ENCODE results near the gene PCDHGC5. TPM values are rescaled to one million over a fixed set of nuclear protein-coding genes. Genes with fewer than 3 reads are reported as not detected.

Gene PCDHGC5
- total and polyA plus RNA-seq, 2 experiments from 2014 or later: 1.8 to 2.2 TPM

- in situ Hi-C loops (cut with MboI): no loop called here
- H3F3A ChIP-seq (ENCODE audit: insufficient read depth): peaks cover 47% of the 10 kb centered on the region
- H3K4me3 ChIP-seq: peak overlapping the region; percentile 88
- no peaks in the 10 kb centered on the region for H3K27me3 ChIP-seq (replicated peaks; ENCODE audit: insufficient read depth)
- H3K4me2 ChIP-seq (ENCODE audit: unreplicated experiment): peak overlapping the region; percentile 93
- H3K9me3 ChIP-seq (ENCODE audit: low read depth): no peaks in the 10 kb centered on the region
- DNase-seq: peak; percentile 54
- WGBS, 2 experiments (ENCODE audit: low coverage in 1 of 2, low lambda C conversion rate in 2 of 2, missing lambda C conversion rate in 2 of 2): 10% methylated on average over 13 of the region's 13 CpGs
- no peaks in the 10 kb centered on the region; the same call in 1 of the 2 replicates for H3K36me3 ChIP-seq (ENCODE audit: low read depth)
- peaks cover 29% of the 10 kb centered on the region for H3K4me1 ChIP-seq (ENCODE audit: insufficient read depth)
- no peak for TF ChIP-seq EZH2phosphoT487 (IDR thresholded peaks at IDR 0.05; ENCODE audit: insufficient read depth, low read depth)
- no peak for TF ChIP-seq EZH2 (IDR thresholded peaks at IDR 0.05; ENCODE audit: insufficient read depth, poor library complexity, severe bottlenecking)
- no peaks in the 10 kb centered on the region for H3K9me2 ChIP-seq (ENCODE audit: insufficient read depth)
- H4K20me1 ChIP-seq (ENCODE audit: insufficient read depth): peaks cover 9% of the 10 kb centered on the region; the same call in 1 of the 2 replicates
- H3K27ac ChIP-seq: peak overlapping the region; percentile 76; the same call in 1 of the 2 replicates
- H2AFZ ChIP-seq: no peak overlapping the region
- peak overlapping the region; percentile 84 for H3K9ac ChIP-seq
- H3K79me2 ChIP-seq (ENCODE audit: insufficient read depth): peaks cover 60% of the 10 kb centered on the region
These were observed 11.1 kb upstream of the PCDHGC5 start for GRCh38 chr5:141477815-141478214.

- in situ Hi-C loops (cut with MboI): no loop called here
- Histone ChIP-seq H3K4me2 (ENCODE audit: unreplicated experiment) (peak overlapping the region; percentile 93), H3K4me3 (peak overlapping the region; percentile 88), H2AFZ (no peak overlapping the region), H3K36me3 (ENCODE audit: low read depth) (no peaks in the 10 kb centered on the region; the same call in 1 of the 2 replicates), H3F3A (ENCODE audit: insufficient read depth) (peaks cover 41% of the 10 kb centered on the region), H3K9me2 (ENCODE audit: insufficient read depth) (no peaks in the 10 kb centered on the region), H3K4me1 (ENCODE audit: insufficient read depth) (peaks cover 29% of the 10 kb centered on the region), H4K20me1 (ENCODE audit: insufficient read depth) (peaks cover 9% of the 10 kb centered on the region; the same call in 1 of the 2 replicates), H3K9ac (peak overlapping the region; percentile 84), H3K9me3 (ENCODE audit: low read depth) (no peaks in the 10 kb centered on the region), H3K79me2 (ENCODE audit: insufficient read depth) (peaks cover 66% of the 10 kb centered on the region), H3K27ac (no peak overlapping the region), H3K27me3 (replicated peaks; ENCODE audit: insufficient read depth) (no peaks in the 10 kb centered on the region)
- WGBS, 2 experiments (ENCODE audit: low coverage in 1 of 2, low lambda C conversion rate in 2 of 2, missing lambda C conversion rate in 2 of 2): 4% methylated on average over 20 of the region's 20 CpGs
- peak; percentile 58 for DNase-seq
- no peak for TF ChIP-seq EZH2phosphoT487 (IDR thresholded peaks at IDR 0.05; ENCODE audit: insufficient read depth, low read depth)
- no peak for TF ChIP-seq EZH2 (IDR thresholded peaks at IDR 0.05; ENCODE audit: insufficient read depth, poor library complexity, severe bottlenecking)
These were observed 10.4 kb upstream of the PCDHGC5 start for GRCh38 chr5:141478321-141478945.

- TF ChIP-seq EZH2phosphoT487 (IDR thresholded peaks at IDR 0.05; ENCODE audit: insufficient read depth, low read depth) (no peak), EZH2 (IDR thresholded peaks at IDR 0.05; ENCODE audit: insufficient read depth, poor library complexity, severe bottlenecking) (no peak)
- peak; percentile 43 for DNase-seq
- Histone ChIP-seq H3K27ac (no peak overlapping the region), H3K9ac (no peak overlapping the region), H3K9me3 (ENCODE audit: low read depth) (no peaks in the 10 kb centered on the region), H3K79me2 (ENCODE audit: insufficient read depth) (peaks cover 72% of the 10 kb centered on the region), H3K9me2 (ENCODE audit: insufficient read depth) (no peaks in the 10 kb centered on the region), H4K20me1 (ENCODE audit: insufficient read depth) (peaks cover 9% of the 10 kb centered on the region; the same call in 1 of the 2 replicates), H3K27me3 (replicated peaks; ENCODE audit: insufficient read depth) (no peaks in the 10 kb centered on the region), H3K4me1 (ENCODE audit: insufficient read depth) (peaks cover 37% of the 10 kb centered on the region), H3K4me2 (ENCODE audit: unreplicated experiment) (no peak overlapping the region), H2AFZ (no peak overlapping the region), H3K36me3 (ENCODE audit: low read depth) (no peaks in the 10 kb centered on the region; the same call in 1 of the 2 replicates), H3K4me3 (no peak overlapping the region), H3F3A (ENCODE audit: insufficient read depth) (peaks cover 33% of the 10 kb centered on the region)
- in situ Hi-C loops (cut with MboI): no loop called here
These were observed 9.1 kb upstream of the PCDHGC5 start for GRCh38 chr5:141479776-141480175.

GRCh38 chr5:141483902-141484301, 5.0 kb upstream of the PCDHGC5 start:
- H3K9ac ChIP-seq: 0 out of 2 replicates have a peak overlapping the region, but pooled peaks have one; percentile 49
- no peaks in the 10 kb centered on the region for H3K36me3 ChIP-seq (ENCODE audit: low read depth)
- H3K27me3 ChIP-seq (replicated peaks; ENCODE audit: insufficient read depth): no peaks in the 10 kb centered on the region
- in situ Hi-C loops (cut with MboI): no loop called here
- 55 to 66% methylated on average over 3 of the region's 3 CpGs for WGBS, 2 experiments (ENCODE audit: low coverage in 1 of 2, low lambda C conversion rate in 2 of 2, missing lambda C conversion rate in 2 of 2)
- H3K9me3 ChIP-seq (ENCODE audit: low read depth): no peaks in the 10 kb centered on the region
- no peak overlapping the region for H3K4me2 ChIP-seq (ENCODE audit: unreplicated experiment)
- H3K4me3 ChIP-seq: peak overlapping the region; percentile 67
- H4K20me1 ChIP-seq (ENCODE audit: insufficient read depth): 0 out of 2 replicates have a peak, but pooled peaks cover 3% of the 10 kb centered on the region
- no peak overlapping the region for H3K27ac ChIP-seq
- TF ChIP-seq EZH2phosphoT487 (IDR thresholded peaks at IDR 0.05; ENCODE audit: insufficient read depth, low read depth) (no peak), EZH2 (IDR thresholded peaks at IDR 0.05; ENCODE audit: insufficient read depth, poor library complexity, severe bottlenecking) (no peak)
- H3K4me1 ChIP-seq (ENCODE audit: insufficient read depth): peaks cover 35% of the 10 kb centered on the region
- peaks cover 92% of the 10 kb centered on the region for H3K79me2 ChIP-seq (ENCODE audit: insufficient read depth)
- no peak for DNase-seq
- no peaks in the 10 kb centered on the region for H3K9me2 ChIP-seq (ENCODE audit: insufficient read depth)
- H3F3A ChIP-seq (ENCODE audit: insufficient read depth): peaks cover 18% of the 10 kb centered on the region
- H2AFZ ChIP-seq: no peak overlapping the region
